ENCODE results near the gene PLOD2. TPM values are rescaled to one million over a fixed set of nuclear protein-coding genes. Genes with fewer than 3 reads are reported as not detected.

The PLOD2 gene
- total and polyA plus RNA-seq, 2 of the 8 experiments (the other 6 are each of a cell fraction or from before 2014, with no cell fraction given): 4.0 to 28.7 TPM

DNA sequence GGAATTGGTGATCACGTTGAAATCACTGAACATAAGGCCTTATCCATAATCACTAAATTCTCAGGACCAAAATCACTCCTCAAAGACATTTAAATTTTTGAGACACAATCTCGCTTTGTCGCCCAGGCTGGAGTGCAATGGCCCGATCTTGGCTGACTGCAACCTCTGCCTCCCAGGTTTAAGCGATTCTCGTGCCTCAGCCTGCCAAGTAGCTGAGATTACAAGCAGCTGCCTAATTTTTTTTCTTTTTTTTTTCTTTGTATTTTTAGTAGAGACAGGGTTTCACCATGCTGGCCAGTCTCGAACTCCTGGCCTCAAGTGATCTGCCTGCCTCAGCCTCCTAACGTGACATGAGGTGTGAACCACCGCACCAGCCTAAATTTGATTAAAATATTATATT lies 61.7 kb downstream of the PLOD2 start (continued):
- TF ChIP-seq, protein P1, sequence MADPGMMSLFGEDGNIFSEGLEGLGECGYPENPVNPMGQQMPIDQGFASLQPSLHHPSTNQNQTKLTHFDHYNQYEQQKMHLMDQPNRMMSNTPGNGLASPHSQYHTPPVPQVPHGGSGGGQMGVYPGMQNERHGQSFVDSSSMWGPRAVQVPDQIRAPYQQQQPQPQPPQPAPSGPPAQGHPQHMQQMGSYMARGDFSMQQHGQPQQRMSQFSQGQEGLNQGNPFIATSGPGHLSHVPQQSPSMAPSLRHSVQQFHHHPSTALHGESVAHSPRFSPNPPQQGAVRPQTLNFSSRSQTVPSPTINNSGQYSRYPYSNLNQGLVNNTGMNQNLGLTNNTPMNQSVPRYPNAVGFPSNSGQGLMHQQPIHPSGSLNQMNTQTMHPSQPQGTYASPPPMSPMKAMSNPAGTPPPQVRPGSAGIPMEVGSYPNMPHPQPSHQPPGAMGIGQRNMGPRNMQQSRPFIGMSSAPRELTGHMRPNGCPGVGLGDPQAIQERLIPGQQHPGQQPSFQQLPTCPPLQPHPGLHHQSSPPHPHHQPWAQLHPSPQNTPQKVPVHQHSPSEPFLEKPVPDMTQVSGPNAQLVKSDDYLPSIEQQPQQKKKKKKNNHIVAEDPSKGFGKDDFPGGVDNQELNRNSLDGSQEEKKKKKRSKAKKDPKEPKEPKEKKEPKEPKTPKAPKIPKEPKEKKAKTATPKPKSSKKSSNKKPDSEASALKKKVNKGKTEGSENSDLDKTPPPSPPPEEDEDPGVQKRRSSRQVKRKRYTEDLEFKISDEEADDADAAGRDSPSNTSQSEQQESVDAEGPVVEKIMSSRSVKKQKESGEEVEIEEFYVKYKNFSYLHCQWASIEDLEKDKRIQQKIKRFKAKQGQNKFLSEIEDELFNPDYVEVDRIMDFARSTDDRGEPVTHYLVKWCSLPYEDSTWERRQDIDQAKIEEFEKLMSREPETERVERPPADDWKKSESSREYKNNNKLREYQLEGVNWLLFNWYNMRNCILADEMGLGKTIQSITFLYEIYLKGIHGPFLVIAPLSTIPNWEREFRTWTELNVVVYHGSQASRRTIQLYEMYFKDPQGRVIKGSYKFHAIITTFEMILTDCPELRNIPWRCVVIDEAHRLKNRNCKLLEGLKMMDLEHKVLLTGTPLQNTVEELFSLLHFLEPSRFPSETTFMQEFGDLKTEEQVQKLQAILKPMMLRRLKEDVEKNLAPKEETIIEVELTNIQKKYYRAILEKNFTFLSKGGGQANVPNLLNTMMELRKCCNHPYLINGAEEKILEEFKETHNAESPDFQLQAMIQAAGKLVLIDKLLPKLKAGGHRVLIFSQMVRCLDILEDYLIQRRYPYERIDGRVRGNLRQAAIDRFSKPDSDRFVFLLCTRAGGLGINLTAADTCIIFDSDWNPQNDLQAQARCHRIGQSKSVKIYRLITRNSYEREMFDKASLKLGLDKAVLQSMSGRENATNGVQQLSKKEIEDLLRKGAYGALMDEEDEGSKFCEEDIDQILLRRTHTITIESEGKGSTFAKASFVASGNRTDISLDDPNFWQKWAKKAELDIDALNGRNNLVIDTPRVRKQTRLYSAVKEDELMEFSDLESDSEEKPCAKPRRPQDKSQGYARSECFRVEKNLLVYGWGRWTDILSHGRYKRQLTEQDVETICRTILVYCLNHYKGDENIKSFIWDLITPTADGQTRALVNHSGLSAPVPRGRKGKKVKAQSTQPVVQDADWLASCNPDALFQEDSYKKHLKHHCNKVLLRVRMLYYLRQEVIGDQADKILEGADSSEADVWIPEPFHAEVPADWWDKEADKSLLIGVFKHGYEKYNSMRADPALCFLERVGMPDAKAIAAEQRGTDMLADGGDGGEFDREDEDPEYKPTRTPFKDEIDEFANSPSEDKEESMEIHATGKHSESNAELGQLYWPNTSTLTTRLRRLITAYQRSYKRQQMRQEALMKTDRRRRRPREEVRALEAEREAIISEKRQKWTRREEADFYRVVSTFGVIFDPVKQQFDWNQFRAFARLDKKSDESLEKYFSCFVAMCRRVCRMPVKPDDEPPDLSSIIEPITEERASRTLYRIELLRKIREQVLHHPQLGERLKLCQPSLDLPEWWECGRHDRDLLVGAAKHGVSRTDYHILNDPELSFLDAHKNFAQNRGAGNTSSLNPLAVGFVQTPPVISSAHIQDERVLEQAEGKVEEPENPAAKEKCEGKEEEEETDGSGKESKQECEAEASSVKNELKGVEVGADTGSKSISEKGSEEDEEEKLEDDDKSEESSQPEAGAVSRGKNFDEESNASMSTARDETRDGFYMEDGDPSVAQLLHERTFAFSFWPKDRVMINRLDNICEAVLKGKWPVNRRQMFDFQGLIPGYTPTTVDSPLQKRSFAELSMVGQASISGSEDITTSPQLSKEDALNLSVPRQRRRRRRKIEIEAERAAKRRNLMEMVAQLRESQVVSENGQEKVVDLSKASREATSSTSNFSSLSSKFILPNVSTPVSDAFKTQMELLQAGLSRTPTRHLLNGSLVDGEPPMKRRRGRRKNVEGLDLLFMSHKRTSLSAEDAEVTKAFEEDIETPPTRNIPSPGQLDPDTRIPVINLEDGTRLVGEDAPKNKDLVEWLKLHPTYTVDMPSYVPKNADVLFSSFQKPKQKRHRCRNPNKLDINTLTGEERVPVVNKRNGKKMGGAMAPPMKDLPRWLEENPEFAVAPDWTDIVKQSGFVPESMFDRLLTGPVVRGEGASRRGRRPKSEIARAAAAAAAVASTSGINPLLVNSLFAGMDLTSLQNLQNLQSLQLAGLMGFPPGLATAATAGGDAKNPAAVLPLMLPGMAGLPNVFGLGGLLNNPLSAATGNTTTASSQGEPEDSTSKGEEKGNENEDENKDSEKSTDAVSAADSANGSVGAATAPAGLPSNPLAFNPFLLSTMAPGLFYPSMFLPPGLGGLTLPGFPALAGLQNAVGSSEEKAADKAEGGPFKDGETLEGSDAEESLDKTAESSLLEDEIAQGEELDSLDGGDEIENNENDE (IDR thresholded peaks at IDR 0.05; ENCODE audit: insufficient replicate concordance, low read length): no peak

Measured in H1 (cell line).